Gastrocnemius medialis (tissue), 4 donors: ENCODE measurements around the gene PPP1R9B. TPM values are rescaled to one million over a fixed set of nuclear protein-coding genes. Genes with fewer than 3 reads are reported as not detected.

Experiments
- ATAC-seq, 2 donors: fragments of 150-250 bp; one replicate each; pipeline ENCODE4 v1.9.1; 2016
- DNase-seq, 2 donors: peaks; one replicate each; pipeline ENCODE4 v3.0.0-alpha.2; 2019
- H3K27ac ChIP-seq, 4 donors: fragments of 200-600 bp; sonication (generic); 1 replicate in 1 of 4; 2 replicates in 3 of 4; pipeline ENCODE4 v1.5.1; 2016 to 2018; ENCODE audit warnings: mild to moderate bottlenecking in 2 of 4, moderate library complexity in 1 of 4
- H3K27me3 ChIP-seq, 3 donors: fragments of 200-600 bp; sonication (generic) in 2 of 3; 1 replicate in 1 of 3; 2 replicates in 2 of 3; pipeline versions ENCODE4 v1.5.1 to v1.6.0; 2016 to 2019; ENCODE audit warnings: mild to moderate bottlenecking in 1 of 3, moderate library complexity in 1 of 3
- H3K36me3 ChIP-seq, 2 donors: fragments of 200-600 bp; sonication (generic) in 1 of 2; one replicate each; pipeline ENCODE4 v1.5.1; 2017 to 2018
- H3K4me1 ChIP-seq, 2 donors: fragments of 200-600 bp; sonication (generic) in 1 of 2; one replicate each; pipeline ENCODE4 v1.5.1; 2016 to 2017; ENCODE audit warnings: mild to moderate bottlenecking in 2 of 2
- H3K4me3 ChIP-seq, 4 donors: fragments of 200-600 bp; sonication (generic) in 3 of 4; 1 replicate in 1 of 4; 2 replicates in 3 of 4; pipeline ENCODE4 v1.5.1; 2016 to 2019; ENCODE audit warnings: mild to moderate bottlenecking in 2 of 4
- H3K9me3 ChIP-seq, 3 donors: fragments of 200-600 bp; sonication (generic) in 2 of 3; 1 replicate in 1 of 3; 2 replicates in 2 of 3; pipeline ENCODE4 v1.5.1; 2016 to 2019
- CTCF ChIP-seq, 5 experiments: fragments of 450-650 bp in 3 of 5; fragments of 200-600 bp in 2 of 5; sonication (generic) in 2 of 5; IDR thresholded peaks in 4 of 5; conservative IDR thresholded peaks in 1 of 5; 1 replicate in 4 of 5; 2 replicates in 1 of 5; pipeline ENCODE4 v1.5.1; 2016 to 2019; ENCODE audit warnings: antibody characterized with exemption in 5 of 5, mild to moderate bottlenecking in 3 of 5, moderate library complexity in 3 of 5
- POLR2A ChIP-seq, 2 donors: fragments of 450-650 bp; IDR thresholded peaks; one replicate each; pipeline ENCODE4 v1.6.1; 2017; ENCODE audit warnings: antibody characterized with exemption in 2 of 2, mild to moderate bottlenecking in 2 of 2, moderate library complexity in 2 of 2
- in situ Hi-C, 4 donors: fragments of 200-750 bp; cut with MboI; loops; one replicate each; pipeline versions ENCODE4 v1.15.0 to v1.8.0; 2017; ENCODE audit warnings: low sequenced_read_pairs in 4 of 4
- intact Hi-C: fragments of 100-400 bp; cut with DNase I; formaldehyde crosslinking; loops from one replicate; pipeline ENCODE4 v1.15.1; 2023; ENCODE audit warnings: low total_unique reads
- total RNA-seq, 4 donors: library from RNA; depleted of rRNA; stranded (reverse); fragments of >200 nt; gene quantifications; one replicate each; pipeline versions ENCODE4 v1.1.0 to v1.2.3, GENCODE V29; 2016

Gene PPP1R9B
- total RNA-seq, 4 donors from 2014 or later, result 4.7 to 18.8 (median 11.0) TPM

GRCh38 chr17:50185631-50186471 lies 35.4 kb upstream of the PPP1R9B start:
- intact Hi-C loops, result no loop called here
- no peaks in the 10 kb centered on the region for H3K36me3 ChIP-seq

DNA sequence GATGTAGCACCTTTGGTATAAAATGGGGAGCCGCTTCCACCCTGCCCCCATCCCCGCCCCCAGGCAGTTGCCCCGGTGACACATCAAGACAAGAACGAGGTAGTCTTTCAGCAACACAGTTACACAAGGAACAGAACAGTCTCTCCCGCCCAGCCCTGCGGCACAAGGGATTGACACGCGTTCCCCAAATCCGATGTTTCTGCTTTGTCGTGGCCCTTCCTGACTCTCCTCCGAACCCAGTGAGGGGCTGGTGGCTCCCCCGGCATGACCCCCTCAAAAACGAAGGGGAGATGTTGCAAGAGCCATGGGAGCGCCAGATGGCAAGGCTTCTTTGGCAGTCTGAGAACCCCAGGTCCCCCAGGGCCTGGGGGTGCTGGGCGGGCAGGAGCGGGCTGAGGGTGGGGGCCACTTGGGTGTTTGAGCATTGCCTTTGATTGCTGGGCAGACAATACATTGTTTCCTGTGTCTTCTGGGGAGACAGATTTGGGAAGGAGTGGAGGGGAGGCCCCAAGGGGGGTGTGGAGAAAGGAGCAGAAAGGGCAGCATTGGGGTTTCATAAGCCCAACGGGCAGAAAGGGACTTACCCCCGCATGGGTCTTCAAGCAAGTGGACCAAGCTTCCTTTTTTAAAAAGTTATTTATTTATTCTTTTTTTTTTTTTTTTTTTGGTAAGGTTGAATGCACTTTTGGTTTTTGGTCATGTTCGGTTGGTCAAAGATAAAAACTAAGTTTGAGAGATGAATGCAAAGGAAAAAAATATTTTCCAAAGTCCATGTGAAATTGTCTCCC lies 34.3 kb upstream of the PPP1R9B start:
- intact Hi-C loops, result no loop called here
- ATAC-seq, result peak; percentile 45 to 52
- peak in 1 of 2 donors; percentile 61 for DNase-seq
- in situ Hi-C loops, result no loop called here
- H3K36me3 ChIP-seq, result no peaks in the 10 kb centered on the region
- H3K4me1 ChIP-seq, result no peaks in the 10 kb centered on the region
- H3K9me3 ChIP-seq, result no peaks in the 10 kb centered on the region
- peak overlapping the region in 3 of 4 donors; percentile 45 to 64 (median 51) for H3K27ac ChIP-seq
- H3K27me3 ChIP-seq, result no peaks in the 10 kb centered on the region
- TF ChIP-seq POLR2A (IDR thresholded peaks at IDR 0.05) (no peak), CTCF (IDR thresholded peaks at IDR 0.05 in 4 of 5, conservative IDR thresholded peaks at IDR 0.05 in 1 of 5) (no peak)
- no peak overlapping the region for H3K4me3 ChIP-seq

More at GRCh38 chr17:50185631-50186471, 35.4 kb upstream of the PPP1R9B start:
- in situ Hi-C loops, result no loop called here
- H3K4me3 ChIP-seq, result no peak overlapping the region
- DNase-seq, result no peak
- H3K27ac ChIP-seq, result no peak overlapping the region
- ATAC-seq, result no peak
- no peaks in the 10 kb centered on the region for H3K27me3 ChIP-seq
- H3K9me3 ChIP-seq, result no peaks in the 10 kb centered on the region
- H3K4me1 ChIP-seq, result no peaks in the 10 kb centered on the region
- TF ChIP-seq CTCF (IDR thresholded peaks at IDR 0.05 in 4 of 5, conservative IDR thresholded peaks at IDR 0.05 in 1 of 5) (no peak), POLR2A (IDR thresholded peaks at IDR 0.05) (no peak)

DNA sequence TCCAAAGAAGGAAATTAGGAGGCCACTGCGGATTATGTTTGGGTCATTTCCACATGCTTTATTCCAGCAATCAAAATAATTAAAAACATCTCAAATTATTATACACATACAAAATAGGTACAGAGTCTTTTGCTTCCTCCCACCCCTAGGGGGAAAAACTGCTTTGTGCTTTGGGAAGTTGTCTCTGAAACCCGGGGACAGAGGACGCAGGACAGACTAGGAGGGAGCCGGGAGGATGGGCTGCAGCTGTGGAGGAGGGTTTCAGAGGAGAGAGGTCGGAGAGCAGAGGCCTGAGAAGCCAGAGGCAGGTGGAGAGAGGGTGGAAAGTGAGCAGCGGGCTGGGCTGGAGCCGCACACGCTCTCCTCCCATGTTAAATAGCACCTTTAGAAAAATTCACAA lies 33.6 kb upstream of the PPP1R9B start:
- Histone ChIP-seq H3K36me3 (no peaks in the 10 kb centered on the region), H3K27ac (peak overlapping the region in 2 of 4 donors; percentile 37 to 51), H3K4me1 (no peaks in the 10 kb centered on the region), H3K9me3 (no peaks in the 10 kb centered on the region), H3K4me3 (no peak overlapping the region), H3K27me3 (no peaks in the 10 kb centered on the region)
- TF ChIP-seq POLR2A (IDR thresholded peaks at IDR 0.05) (no peak), CTCF (IDR thresholded peaks at IDR 0.05 in 4 of 5, conservative IDR thresholded peaks at IDR 0.05 in 1 of 5) (no peak)
- DNase-seq, result no peak
- ATAC-seq, result no peak
- in situ Hi-C loops (no loop called here), intact Hi-C loops (no loop called here)

DNA sequence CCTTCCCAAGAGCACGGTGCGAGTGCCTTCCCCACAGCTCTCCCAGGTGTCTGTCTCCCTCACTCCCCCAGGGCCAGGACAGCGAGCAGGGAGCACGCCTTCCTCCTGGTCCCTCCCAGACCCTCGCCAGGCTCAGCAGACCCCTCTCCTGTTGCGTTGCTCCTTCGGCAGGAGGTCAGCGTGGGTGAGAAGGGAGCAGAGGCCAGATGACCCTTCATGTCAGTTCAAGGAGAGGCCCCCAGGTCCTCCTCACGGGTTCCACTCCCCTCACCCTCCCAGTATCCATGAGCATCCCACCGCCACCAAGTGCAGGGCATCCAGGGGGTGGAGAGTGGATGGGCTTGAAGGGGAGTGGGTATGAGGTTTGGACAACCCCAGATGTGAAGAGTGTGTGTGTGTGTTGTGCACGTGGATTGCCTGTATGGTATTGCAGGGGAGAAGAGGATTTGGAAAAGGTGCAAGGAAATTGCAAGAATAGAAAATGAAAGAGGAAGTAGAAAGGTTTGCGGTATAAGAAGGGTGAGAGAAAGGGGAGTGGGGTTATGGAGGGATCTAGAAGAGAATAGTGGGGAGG lies 33.0 kb upstream of the PPP1R9B start:
- no peak overlapping the region for H3K4me3 ChIP-seq
- H3K36me3 ChIP-seq, result no peaks in the 10 kb centered on the region
- no peaks in the 10 kb centered on the region for H3K27me3 ChIP-seq
- no peak for TF ChIP-seq POLR2A (IDR thresholded peaks at IDR 0.05)
- no peak for TF ChIP-seq CTCF (IDR thresholded peaks at IDR 0.05 in 4 of 5, conservative IDR thresholded peaks at IDR 0.05 in 1 of 5)
- intact Hi-C loops (no loop called here), in situ Hi-C loops (no loop called here)
- ATAC-seq (no peak), DNase-seq (no peak)
- H3K4me1 ChIP-seq, result peaks cover 0 to 4% of the 10 kb centered on the region in 2 donors
- peak overlapping the region in 2 of 4 donors; percentile 37 to 51 for H3K27ac ChIP-seq
- no peaks in the 10 kb centered on the region for H3K9me3 ChIP-seq
